Inferior parietal cortex (tissue), 1 donor: Measurements from ENCODE around the gene TSC1.

Source experiments
- DNase-seq: peaks from one replicate; pipeline ENCODE4 v3.0.0-alpha.2; 2016; ENCODE audit errors: extremely low spot score

TSC1 gene

DNA sequence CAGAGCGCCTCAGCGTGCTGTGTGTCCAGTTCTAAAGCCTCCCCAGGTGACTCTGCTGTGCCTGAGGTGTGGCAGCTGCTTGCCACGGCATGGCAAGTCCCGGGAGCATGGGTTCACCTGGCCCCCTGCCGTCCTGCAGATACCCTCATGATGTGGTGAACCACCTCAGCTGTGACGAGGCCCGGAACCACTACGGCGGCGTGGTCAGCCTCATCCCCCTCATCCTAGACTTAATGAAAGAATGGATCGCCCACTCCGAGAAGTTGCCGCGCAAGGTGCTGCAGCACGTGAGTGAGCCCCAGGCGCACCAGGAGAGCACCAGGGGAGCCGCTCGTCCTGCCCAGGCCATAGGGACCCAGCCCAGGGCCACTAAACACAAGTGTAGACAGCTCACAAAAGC is 56.3 kb downstream of the TSC1 start:
- no peak for DNase-seq

DNA sequence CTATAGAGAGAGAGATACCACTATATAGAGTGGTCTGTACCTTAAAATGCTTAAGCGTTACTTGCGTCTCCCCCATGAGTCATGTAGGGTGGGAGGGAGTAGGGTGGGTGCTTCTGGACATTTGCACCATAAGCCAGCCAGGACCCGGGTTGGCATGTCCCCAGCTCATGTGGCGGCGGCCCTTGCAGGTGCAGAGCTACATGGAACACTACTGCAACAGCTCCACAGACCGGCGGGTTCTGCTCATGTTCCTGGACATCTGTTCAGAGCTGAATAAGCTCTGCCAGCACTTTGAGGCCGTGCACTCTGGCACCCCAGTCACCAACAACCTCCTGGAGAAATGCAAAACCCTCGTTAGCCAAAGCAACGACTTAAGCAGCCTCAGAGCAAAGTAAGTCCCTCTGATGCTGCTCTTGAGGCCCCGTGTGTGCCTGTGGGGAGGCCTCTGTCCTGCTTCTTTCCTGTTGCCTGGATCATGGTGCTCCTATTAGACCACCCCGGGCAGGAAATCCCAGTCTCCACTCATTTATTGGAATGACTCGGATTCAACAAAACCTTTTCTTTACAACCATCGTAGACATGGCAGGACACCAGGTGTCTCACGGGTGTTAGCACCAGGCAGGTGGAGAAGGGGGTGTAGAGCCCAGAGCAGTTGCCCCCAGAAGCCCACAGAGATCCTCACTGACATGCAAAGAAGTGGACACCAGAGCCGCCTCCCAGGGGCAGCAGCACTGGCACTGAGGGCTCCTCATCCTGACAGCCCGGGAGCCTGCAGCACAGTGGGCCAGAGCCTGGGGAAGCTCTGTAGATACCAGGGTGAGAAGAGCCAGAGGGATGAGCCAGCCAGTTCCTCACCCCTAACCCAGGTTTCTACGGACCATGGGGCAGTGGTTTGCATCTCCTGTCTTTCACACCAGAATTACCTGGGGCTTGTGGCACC is 57.0 kb downstream of the TSC1 start:
- no peak for DNase-seq

DNA sequence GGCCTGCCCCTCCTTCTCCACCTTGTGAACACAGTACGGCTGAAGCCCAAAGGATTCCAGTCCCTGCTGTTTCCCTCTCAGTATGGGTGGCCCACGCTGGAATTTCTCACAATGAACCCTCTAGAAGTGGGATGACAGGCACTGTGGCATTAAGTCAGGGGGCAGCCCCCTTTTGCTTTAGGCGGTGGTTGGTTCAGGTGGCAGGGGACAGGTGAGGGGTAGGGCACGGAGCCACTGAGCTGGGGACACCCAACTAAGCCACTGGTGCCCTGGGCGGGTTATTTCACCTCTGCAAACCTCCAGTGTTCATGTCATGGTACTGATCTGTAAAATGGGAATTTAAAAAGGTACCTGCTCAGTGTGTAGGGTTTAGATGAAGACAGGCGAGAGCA is 58.1 kb downstream of the TSC1 start:
- DNase-seq = no peak

DNA sequence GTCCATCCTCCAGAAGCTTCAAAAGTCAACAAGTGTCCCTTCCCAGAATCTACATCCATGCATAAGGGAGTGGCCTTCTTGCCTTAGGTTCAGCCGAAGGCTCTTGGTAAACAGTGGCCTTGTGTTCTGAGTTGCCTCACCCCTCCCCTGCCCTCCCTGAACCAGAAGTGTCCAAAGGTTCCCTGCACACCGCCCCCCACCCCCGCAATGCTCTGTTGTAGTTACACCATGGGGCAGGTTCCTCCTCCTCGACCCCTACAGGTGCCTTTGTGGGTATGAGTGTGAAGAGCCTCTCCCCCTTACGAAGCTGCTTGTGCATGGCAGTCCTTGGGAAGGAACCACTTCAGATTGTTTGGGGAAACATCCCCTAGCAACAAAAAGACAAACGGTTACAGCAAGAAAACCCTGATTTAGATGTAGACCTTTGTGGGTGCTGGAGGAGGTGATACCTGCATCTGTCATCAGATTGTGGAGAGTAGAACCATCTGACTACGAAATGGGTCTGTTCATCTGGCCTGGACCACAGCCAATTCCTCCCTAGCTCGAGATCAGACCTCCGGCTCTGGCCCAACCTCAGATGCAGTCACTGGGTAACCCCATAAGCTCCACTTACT is 58.6 kb downstream of the TSC1 start:
- DNase-seq = no peak

DNA sequence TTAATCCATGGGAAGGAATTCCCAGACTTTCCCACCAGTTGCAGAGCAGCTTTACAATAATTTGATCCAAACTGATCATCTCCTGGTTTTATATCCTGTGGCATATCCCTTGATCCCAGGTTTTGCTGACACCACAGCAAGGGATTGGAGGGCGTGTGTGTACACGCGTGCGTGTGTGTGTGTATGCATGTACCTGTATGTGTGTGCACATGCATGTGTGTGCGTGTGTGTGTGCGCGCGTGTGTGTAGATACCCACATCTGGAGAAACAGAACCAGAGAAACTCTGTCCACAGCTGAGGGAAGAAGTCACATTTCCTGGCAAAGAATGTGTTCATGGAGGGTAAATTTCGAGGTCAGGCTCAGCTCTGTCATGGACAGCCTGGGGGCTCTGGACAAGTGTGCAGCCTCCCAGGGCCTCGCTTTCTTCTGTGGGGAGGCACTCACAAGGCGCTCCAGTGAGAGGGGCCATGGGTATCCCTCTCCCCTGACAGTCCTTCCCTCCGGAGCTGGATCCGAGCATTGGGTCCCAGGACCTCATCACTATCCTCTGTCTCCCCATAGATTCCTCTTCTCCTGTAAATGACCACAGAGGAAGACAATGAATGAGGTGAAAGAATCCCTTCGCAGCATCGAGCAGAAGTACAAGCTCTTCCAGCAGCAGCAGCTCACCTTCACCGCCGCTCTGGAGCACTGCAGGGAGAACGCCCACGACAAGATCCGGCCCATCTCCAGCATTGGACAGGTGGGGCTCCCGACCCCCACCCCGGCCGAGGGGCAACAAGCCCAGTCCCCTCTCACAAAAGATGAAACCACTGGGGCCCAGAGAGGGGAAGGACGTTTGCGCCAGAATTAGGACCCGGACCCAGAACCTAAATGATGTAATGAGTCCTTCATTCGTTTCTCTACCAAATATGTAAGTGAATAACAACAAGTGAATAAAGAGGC is 60.8 kb downstream of the TSC1 start:
- no peak for DNase-seq

DNA sequence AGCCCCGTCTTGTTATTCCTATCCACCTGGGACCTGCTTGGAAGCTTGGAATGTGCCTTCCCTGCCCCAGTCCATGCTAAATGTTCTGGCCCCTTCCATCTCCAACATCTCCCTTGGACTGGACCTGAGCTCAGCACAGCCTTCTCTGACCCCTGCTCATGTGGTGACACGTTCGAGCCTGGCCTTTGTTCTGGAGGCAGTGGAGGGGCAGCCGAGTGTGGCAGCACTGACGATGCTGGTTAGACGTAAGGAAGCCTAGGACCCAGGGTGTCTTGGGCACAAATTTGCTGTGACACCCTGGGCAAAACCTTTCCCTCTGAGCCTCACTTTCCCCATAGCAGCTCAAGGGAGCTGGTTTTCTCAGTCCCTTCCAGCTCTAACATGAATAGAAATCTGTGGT is 61.8 kb downstream of the TSC1 start:
- DNase-seq = no peak

DNA sequence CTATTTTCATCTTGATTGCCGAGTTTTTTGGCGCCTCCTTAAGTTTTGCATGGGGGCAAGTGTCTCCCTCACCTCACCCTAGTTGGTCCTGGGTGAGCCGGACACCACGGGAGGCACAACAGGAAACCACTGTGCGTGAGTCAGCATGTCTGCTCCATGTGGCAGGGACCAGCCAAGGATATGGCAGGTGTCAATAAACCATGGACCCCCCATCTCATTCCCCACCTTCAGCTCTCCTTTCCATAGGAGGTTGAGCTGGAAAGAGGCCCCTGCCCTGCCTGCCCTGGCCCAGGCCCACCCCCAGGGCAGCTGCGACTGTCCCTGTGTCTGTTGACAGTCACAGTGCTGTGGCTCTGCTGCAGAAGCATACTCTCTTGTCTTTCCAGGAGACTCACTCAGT is 62.6 kb downstream of the TSC1 start:
- no peak for DNase-seq

DNA sequence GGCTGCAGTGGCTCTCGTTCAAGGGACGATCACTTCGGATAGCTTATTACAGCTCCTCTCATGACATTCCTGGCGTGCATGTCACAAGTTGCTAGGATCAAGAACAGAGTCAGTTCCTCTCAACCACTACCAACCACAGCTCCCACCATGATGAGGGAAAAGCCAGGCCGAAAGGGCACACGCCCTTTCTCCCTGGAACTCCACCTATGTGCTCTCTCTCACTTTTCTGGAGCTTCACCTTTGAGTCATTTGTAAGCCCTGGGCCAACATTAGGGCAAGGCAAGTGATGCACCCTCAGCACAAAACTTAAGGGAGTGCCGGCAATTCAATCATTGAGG is 64.1 kb downstream of the TSC1 start:
- no peak for DNase-seq

DNA sequence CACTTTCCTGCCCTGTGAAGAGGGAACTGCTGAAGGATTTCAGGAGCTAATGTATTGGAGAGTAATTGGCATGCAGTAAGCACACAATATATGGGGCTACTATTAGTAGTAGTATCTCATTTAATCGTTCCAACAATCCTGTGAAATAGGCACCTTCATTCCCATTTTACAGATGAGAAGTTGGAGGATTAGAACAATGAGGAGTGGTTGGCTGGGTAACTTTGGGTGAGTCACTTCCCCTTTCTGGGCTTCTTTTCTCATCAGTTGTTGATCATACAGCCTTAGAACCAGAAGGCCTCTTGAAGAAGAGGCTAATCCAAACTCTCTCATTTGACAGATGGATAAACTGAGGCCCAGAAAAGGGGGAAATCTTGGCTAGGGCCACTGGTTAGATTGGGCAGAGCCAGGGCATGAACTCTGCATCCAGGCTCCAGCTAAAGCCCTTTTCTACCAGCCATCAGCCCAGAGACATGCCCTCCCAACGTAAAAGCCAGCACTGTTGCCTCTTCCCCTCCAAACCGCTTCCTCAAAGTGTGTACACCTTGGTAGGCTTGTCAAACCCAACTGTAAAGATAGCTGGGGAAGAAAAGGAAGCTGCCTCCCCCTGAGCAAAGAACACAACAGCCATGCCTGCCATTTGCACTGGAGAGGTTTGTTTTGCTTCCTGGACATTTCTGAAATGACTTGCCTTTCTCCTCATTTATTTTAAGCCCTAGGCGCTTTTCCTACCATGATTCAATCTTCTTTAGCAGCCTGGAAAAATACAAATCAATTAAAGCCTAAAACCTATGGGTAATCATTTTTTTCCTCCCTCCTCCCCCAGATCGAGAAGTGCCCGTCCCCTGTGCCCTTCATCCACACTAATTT is 64.7 kb downstream of the TSC1 start:
- no peak for DNase-seq

DNA sequence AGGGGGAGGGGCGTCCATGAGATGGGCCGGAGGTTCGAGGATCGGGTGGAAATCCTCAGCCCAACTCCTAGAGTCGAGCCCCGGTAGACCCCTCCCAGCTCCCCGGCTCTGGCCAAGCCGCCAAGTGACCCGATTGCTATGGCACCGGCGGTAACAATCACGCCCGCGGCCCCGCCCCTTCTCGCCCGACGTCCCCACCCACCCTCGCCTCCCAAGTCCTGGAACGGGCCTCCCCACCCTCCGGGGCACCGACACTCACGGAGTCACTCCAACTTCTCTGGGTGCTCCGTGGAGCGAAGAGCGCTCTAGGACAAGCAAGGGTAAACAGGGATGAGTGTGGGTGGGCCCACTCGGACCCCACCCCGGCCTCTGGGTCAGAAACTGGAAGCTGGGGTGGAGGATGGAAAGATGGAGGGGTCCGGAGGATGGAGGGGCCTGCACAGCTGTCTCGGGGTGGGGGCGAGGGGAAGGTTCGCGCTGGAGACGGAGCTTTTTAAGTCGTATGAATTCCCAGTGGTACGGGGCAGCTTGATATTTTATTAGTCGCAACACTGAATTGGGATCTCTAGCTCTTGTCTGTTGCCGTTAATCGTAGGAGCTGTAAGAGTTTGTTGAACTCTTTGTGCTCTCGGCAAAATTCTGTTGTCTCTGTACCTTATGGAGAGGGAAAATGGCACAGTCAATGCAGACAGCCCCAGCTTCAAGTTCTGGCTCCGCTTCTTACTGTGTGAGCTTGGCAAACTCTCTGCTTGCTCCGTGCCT is 65.5 kb downstream of the TSC1 start, which contains the start of gene SPACA9:
Gene SPACA9, plus strand, starts transcription at position 204 of the 762 bp plus-strand sequence. CDS start 5,050 bp downstream, outside the sequence.
- DNase-seq = no peak

DNA sequence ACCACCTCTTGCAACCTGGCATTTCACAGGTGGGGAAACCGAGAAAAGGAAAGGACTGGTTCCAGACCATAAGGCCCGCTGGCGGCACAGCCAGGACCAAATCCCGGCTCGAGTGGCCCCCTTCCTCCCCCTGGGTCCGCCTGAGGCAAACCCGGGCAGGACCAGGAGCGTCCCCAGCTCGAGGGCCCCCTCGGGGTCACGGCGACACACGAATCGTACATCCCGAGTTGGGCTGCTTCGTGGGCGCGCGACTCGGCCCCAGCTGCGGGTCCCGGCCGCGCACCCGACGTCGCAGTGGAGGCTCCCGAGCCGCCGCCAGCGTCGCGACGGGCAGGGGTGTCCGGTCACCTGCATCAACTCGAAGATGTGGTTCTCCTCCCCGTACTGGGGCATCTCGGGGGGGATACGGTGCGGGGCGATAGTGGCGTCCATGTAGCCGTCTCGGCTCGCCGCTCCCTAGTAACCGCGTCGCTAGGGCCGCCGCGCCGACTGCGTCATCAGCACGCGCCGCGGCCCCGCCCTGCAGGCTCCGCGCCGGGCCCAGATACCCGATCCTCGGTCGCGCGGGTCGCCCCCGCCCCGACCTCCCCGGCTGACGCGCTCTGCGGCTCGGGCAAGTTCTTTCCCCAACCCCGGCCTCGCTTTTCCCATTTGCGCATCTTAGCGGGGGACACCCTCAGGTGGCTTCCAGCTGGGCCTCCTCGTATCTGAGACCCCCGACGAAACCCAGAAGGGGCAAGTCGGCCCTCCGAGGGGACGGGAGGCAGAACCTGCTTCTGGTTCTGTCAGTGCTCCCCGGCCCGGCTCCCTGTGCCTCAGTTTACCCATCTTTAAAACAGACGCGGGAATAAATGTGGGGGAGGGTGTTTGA is 66.4 kb downstream of the TSC1 start, which contains the start of gene AK8:
Gene AK8, minus strand, starts transcription at position 461 of the 871 bp plus-strand sequence. Its CDS starts 29 bp downstream, at position 432.
- DNase-seq = peak; percentile 72

DNA sequence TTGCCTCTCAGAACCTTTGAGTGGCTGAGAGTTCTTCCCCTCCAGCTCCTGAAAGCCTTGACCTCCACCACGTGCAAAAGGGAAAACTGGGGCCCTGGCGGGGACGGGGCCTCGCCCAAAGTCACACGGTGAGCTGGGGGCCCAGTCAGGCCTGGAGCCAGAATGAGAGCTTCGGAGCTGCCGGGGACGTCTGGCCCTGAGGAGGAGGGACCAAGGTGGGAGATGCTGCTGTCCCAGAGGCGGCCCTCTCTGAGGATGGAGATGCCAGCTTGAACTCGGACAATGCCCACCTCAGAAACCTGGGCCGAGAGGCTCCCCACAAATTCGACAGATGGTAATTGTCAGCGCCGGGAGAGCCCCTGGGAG is 67.0 kb downstream of the TSC1 start:
- DNase-seq = no peak

DNA sequence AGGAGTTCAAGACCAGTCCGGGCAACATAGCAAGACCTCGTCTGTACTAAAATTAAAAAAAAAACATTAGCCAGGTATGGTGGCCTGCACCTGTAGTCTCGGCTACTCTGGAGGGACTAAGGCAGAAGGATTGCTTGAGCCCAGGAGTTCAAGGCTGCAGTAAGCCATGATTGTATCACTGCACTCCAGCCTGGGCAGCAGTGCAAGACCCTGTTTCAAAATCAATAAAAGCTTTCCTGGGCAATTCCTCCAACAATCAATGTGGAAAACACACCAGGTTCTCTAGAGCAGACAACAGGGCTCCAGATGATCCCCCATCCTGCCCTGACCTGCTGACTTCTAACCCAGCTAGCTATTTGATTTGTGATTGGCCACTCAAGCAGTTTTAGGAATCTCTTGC is 67.6 kb downstream of the TSC1 start:
- no peak for DNase-seq

DNA sequence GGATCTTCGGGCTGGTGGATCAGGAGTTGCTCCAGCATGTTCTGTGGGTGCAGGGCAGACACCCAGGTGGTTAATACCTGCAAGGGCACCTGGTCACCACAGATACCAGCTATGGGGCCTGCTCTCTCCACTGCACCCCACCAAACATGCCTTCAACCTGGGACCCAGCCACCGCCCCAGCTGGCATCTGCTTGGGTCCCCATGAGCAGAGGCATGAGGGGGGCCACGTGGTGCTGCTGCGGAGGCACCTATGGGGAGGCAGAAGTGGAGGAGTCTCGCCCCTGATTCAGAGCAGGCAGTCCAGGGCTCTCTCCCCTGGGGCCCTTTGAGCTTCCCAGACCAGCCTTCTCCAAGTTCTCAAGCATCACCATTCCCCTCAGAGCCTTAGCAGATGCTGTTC is 69.3 kb downstream of the TSC1 start:
- DNase-seq = no peak

DNA sequence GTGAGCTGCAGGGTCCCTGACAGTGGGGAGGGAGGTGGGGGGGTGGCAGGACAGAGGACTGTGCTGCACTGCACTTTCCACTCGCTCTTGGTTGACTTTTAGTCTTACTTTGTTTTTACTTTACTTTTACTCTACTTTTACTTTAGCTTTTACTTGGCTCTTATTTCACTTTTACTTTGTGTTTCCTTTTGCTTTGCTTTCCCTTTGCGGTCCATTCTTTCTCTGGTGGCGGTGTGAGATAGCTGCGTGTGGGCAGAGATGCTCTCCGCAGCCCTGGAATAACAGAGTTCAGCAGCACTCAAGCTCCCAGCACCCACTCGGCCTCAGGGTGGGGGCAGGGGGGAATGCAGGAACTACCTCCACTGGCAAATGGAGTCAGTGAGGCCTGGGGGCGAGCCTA is 71.0 kb downstream of the TSC1 start:
- no peak for DNase-seq

DNA sequence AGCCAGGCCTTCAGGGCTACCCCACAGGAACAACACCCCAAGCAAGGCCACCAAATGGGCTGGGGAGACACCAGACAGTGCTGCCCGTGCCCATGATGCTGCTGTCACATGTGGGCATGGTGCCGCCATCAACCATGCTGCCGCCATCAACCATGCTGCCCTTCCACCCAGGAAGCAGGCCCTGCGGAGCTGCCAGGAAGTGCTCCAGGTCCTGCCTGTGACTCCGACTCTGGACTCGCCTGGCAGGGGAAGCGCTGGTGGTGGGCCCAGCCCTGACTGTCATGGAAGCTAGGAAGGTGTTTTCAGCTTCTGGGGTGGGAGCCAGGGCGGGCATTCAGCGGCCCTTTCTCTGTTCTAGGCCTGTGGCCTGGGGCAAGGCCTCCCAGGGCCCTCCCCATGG is 75.2 kb downstream of the TSC1 start:
- DNase-seq = no peak

DNA sequence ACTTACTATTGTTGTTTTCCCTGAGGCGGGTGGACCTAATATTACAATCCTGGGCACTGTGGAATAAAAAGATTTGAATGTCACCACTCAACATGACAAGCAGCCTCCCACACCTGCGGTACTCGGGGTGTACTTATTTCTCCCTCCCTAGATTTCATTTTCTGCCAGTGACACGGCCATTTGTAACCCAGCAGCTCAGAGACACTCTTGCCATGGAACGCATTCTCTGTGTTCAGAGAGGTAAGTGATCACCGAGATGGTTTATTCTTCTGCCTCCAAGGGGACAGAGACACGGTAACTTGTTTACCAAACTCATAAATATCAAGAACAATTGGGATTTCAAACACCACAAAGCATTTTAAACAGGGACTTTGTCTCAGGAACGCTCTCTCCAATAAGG is 77.5 kb downstream of the TSC1 start:
- DNase-seq = no peak

DNA sequence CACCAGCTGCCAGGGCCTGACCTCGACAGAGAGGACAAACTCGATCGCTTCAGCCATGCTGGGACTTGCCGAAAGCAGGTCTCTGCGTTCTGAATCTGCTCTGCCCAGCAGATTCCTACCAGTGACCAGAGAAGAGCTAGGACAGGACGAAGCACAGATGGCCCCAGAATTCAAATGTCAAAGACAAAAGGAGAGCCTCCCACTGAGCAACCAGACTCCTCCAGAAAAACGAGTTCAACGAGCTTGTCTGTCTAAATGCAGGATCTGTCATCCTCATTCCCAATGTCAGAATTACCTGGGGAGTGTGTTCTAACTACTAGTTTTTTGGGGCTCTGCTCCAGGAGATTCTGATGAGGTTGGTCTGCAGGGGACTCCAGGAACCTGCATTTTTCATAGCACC is 79.7 kb downstream of the TSC1 start:
- DNase-seq = no peak

DNA sequence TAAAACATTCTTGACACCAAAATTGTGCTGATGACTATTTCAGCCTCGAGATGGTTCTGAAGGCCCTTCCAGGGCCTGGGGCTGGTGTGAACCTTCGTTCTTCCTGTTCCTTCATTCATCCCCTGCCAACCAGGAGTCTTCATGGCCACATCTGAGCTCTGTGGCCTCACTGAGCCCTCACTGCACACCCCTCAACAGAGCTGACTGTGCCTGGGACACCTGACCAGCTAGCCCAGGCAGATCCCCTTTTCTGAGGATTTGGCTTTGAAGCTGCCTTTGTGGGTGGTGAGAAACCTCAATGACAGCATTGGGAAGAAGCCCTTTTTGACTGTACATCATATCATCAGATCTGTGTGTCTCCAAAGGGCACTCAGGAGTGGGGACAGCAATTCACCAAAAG is 80.1 kb downstream of the TSC1 start:
- no peak for DNase-seq
